Measurements from ENCODE around the gene SMG5.
A peak's percentile ranks its signal among the peaks of the same experiment; 100 is the strongest.

The SMG5 gene

DNA sequence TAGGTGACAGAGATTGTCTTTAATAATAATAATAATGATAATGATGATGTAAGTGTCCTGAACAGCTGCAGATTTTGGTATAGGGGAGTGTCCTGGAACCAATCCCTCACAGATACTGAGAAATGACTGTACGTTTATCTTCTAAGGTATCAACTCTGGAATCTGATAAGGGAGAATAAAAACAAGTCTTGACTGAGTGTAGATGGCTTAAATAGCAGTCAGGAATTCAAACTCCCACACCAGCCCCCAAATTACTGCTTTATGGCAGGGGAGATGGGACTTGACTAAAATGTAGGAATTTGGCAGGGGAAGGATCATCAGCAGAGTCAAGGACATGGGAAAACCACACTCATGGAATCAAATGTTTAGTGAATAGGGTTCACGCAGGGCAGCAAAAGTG lies 22.6 kb upstream of the SMG5 start:
- DNase-seq (ENCODE audit: insufficient read length, low spot score) (no peak), FAIRE-seq (no peak)
- TF ChIP-seq, protein P1, sequence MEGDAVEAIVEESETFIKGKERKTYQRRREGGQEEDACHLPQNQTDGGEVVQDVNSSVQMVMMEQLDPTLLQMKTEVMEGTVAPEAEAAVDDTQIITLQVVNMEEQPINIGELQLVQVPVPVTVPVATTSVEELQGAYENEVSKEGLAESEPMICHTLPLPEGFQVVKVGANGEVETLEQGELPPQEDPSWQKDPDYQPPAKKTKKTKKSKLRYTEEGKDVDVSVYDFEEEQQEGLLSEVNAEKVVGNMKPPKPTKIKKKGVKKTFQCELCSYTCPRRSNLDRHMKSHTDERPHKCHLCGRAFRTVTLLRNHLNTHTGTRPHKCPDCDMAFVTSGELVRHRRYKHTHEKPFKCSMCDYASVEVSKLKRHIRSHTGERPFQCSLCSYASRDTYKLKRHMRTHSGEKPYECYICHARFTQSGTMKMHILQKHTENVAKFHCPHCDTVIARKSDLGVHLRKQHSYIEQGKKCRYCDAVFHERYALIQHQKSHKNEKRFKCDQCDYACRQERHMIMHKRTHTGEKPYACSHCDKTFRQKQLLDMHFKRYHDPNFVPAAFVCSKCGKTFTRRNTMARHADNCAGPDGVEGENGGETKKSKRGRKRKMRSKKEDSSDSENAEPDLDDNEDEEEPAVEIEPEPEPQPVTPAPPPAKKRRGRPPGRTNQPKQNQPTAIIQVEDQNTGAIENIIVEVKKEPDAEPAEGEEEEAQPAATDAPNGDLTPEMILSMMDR (IDR thresholded peaks at IDR 0.05; ENCODE audit: insufficient read depth, missing control alignments): no peak

DNA sequence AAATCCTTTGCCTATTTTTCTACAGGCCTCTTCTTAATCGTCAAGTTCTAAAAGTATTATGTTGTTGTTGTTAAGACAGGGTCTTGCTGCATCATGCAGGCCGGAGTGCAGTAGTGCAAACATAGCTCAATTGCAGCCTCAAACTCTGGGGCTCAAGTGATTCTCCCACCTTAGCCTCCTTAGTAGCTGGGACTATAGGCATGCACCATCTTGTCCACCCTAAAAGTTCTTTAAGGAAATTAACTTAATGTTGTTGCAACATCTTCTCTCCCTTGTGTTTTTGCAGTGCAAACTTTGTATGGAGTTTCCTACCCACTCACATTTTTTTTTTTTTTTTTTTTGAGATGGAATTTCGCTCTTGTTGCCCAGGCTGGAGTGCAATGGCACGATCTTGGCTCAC lies 20.6 kb upstream of the SMG5 start:
- DNase-seq (ENCODE audit: insufficient read length, low spot score): no peak
- TF ChIP-seq, protein P1 (IDR thresholded peaks at IDR 0.05; ENCODE audit: insufficient read depth, missing control alignments): no peak
- no peak for FAIRE-seq

DNA sequence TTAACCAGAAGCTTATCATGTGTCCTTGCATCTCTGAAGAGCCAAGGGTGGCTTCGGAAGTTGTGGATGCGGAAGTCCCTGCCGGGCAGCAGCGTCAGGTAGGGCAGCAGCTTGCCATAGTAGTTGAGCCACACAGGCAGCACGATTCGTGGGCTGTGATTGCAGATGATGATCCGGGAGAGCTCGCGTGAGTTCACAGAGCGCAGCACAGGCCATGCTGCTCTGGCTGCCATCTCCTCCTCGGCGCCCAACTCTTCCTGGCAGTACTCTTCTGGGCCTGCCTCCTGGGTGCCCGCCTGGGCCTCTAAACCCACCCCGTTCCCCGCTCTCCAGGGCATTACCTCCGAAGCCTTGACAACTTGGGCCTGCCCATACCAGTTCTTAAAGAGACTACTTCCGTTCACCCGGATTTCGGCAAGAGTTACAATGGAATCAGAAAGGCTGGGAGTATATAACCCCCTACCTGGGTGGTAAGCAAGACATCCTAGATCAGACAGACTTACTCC lies 16.3 kb upstream of the SMG5 start, which contains the start of gene VHLL:
Gene VHLL, minus strand, starts transcription at position 456 of the 506 bp plus-strand sequence. Its CDS starts 118 bp downstream, at position 338.
- DNase-seq (ENCODE audit: insufficient read length, low spot score) (no peak), FAIRE-seq (no peak)
- TF ChIP-seq, protein P1 (IDR thresholded peaks at IDR 0.05; ENCODE audit: insufficient read depth, missing control alignments): no peak

- TF ChIP-seq, protein P1 (IDR thresholded peaks at IDR 0.05; ENCODE audit: insufficient read depth, missing control alignments): no peak
- DNase-seq (ENCODE audit: insufficient read length, low spot score) (no peak), FAIRE-seq (no peak)
These were observed 12.8 kb upstream of the SMG5 start, which contains the start of gene GLMP for GRCh38 chr1:156295391-156295947. Gene GLMP, minus strand, starts transcription at chr1:156295679. Its CDS starts 34 bp downstream, at chr1:156295645.

DNA sequence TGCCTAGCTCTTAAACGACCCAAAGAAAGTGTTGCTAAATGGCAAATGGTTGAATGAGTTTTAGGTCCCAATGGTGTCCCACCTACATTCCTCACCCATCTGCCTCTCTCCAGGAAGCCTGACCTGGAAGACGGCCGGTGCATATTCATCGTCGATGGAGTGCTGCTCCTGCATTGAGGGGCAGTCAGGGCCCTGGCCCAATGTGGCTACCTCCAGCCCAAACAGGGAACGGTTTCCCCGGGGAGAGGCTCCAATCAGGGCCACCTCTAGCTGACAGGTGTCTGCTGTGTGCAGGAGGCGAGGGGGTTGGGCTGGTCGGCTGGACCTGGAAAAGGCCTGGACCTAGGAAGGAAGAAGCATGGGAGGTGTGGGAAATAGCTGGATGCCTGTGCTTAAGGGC lies 11.3 kb upstream of the SMG5 start:
- TF ChIP-seq, protein P1 (IDR thresholded peaks at IDR 0.05; ENCODE audit: insufficient read depth, missing control alignments): no peak
- DNase-seq (ENCODE audit: insufficient read length, low spot score) (no peak), FAIRE-seq (no peak)

- FAIRE-seq: no peak
- no peak for DNase-seq (ENCODE audit: insufficient read length, low spot score)
- TF ChIP-seq, protein P1 (IDR thresholded peaks at IDR 0.05; ENCODE audit: insufficient read depth, missing control alignments): no peak
These were observed 10.4 kb upstream of the SMG5 start for GRCh38 chr1:156293098-156293434.

DNA sequence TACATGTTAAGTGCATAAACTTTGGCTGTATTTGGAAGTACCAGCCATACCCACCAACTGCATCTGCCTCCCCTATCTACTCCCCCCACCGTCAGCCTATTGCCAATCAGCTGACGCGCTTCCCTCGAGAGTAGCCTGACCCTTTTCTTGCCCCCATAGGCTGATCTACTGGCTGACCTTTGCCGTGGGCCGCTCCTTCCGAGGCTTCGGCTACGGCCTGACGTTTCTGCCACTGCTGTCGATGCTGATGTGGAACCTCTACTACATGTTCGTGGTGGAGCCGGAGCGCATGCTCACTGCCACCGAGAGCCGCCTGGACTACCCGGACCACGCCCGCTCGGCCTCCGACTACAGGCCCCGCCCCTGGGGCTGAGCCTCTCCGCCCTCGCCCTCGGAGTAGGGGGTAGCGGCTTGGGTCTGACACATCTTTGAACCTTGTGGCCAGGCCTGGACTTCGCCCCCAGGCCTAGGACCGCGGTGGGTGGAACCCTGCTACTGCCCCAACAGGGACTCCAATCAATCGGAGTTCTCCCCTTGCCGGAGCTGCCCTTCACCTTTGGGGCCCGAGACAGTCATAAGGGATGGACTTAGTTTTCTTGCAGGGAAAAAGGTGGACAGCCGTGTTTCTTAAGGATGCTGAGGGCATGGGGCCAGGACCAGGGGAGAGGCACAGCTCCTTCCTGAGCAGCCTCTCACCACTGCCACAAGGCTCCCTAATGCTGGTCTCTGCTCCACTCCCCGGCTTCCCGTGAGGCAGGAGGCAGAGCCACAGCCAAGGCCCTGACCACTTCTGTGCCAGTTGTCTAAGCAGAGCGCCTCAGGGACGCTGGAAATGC lies 8.8 kb upstream of the SMG5 start:
- FAIRE-seq (no peak), DNase-seq (ENCODE audit: insufficient read length, low spot score) (peak; percentile 87)
- TF ChIP-seq, protein P1 (IDR thresholded peaks at IDR 0.05; ENCODE audit: insufficient read depth, missing control alignments): no peak
